Stimulated activated CD4-positive, alpha-beta T cell treated with anti-CD3 and anti-CD28 coated beads, Interleukin-12 subunit alpha, Interleukin-12 subunit beta, amount 100 ng/mL, for 48 hours (primary cell): Measurements from ENCODE around the gene LAMTOR5.
"Not testable (repeated sequence)": the region's sequence is repeated elsewhere in the genome, so short reads cannot be mapped to it uniquely, and the experiment has no call there.

Source experiments
- DNase-seq, 3 donors: peaks; one replicate each; pipeline ENCODE4 v3.0.0-alpha.2; 2020; ENCODE audit warnings: low read depth in 2 of 3, low spot score in 1 of 3

The LAMTOR5 gene

GRCh38 chr1:110407260-110408210 lies at the start of gene LAMTOR5:
Gene LAMTOR5 (minus strand): TSS chr1:110407694. CDS start chr1:110407620, 74 bp downstream.
- DNase-seq = peak; percentile 86 to 93 (median 90)

GRCh38 chr1:110457206-110457605 lies 49.7 kb upstream of the LAMTOR5 start:
- no peak for DNase-seq

GRCh38 chr1:110455151-110455550 lies 47.7 kb upstream of the LAMTOR5 start:
- no peak for DNase-seq

- no peak for DNase-seq
These were observed 46.8 kb upstream of the LAMTOR5 start for GRCh38 chr1:110454328-110454727.

GRCh38 chr1:110453829-110454228 lies 46.3 kb upstream of the LAMTOR5 start:
- no peak for DNase-seq

GRCh38 chr1:110452330-110452729 lies 44.8 kb upstream of the LAMTOR5 start:
- no peak for DNase-seq

- DNase-seq = no peak
These were observed 43.4 kb upstream of the LAMTOR5 start, which contains the start of gene PROK1 for GRCh38 chr1:110450929-110451328. Gene PROK1 (plus strand): TSS chr1:110451149. CDS start chr1:110451217, 68 bp downstream.

- DNase-seq = no peak
These were observed 42.5 kb upstream of the LAMTOR5 start for GRCh38 chr1:110449661-110450651.

- no peak for DNase-seq
These were observed 37.1 kb upstream of the LAMTOR5 start for GRCh38 chr1:110444561-110444960.

- DNase-seq = no peak
These were observed 36.0 kb upstream of the LAMTOR5 start for GRCh38 chr1:110443451-110443850.

- DNase-seq = no peak
These were observed 34.4 kb upstream of the LAMTOR5 start for GRCh38 chr1:110441888-110442287.

GRCh38 chr1:110440877-110441276 lies 33.4 kb upstream of the LAMTOR5 start:
- no peak for DNase-seq

GRCh38 chr1:110439873-110440272 lies 32.4 kb upstream of the LAMTOR5 start:
- not testable (repeated sequence) for DNase-seq

- no peak for DNase-seq
These were observed 31.4 kb upstream of the LAMTOR5 start for GRCh38 chr1:110438893-110439292.

GRCh38 chr1:110437645-110438299 lies 30.3 kb upstream of the LAMTOR5 start:
- not testable (repeated sequence) for DNase-seq

- no peak for DNase-seq
These were observed 29.1 kb upstream of the LAMTOR5 start for GRCh38 chr1:110436635-110437034.

- no peak for DNase-seq
These were observed 27.5 kb upstream of the LAMTOR5 start for GRCh38 chr1:110434946-110435345.

- no peak for DNase-seq
These were observed 26.3 kb upstream of the LAMTOR5 start for GRCh38 chr1:110433803-110434202.

- DNase-seq = no peak
These were observed 25.7 kb upstream of the LAMTOR5 start for GRCh38 chr1:110433213-110433612.

GRCh38 chr1:110430901-110431300 lies 23.4 kb upstream of the LAMTOR5 start:
- no peak for DNase-seq

GRCh38 chr1:110430366-110430765 lies 22.9 kb upstream of the LAMTOR5 start:
- no peak for DNase-seq
